IPS DF 6.9 (cell line): ENCODE results near the gene LRRC7.
"Not testable (repeated sequence)": the region's sequence is repeated elsewhere in the genome, so short reads cannot be mapped to it uniquely, and the experiment has no call there.

ENCODE experiments used
- DNase-seq: peaks from one replicate; pipeline ENCODE4 v3.0.0-alpha.2; 2013; ENCODE audit warnings: low read depth, low spot score
- H3K27ac ChIP-seq: one replicate; pipeline ENCODE4 v1.5.1; 2013; ENCODE audit warnings: low read length, control low read depth
- H3K27me3 ChIP-seq: 2 replicates; pipeline ENCODE4 v1.6.1; 2013; ENCODE audit warnings: mild to moderate bottlenecking, low read length; ENCODE audit not compliant: control insufficient read depth, insufficient read depth
- H3K36me3 ChIP-seq: 2 replicates; pipeline ENCODE4 v1.6.1; 2013; ENCODE audit warnings: low read length; ENCODE audit not compliant: control insufficient read depth, insufficient read depth
- H3K4me1 ChIP-seq: 2 replicates; pipeline ENCODE4 v1.6.1; 2013; ENCODE audit warnings: low read length; ENCODE audit not compliant: control insufficient read depth, insufficient read depth
- H3K4me3 ChIP-seq: 2 replicates; pipeline ENCODE4 v1.5.1; 2013; ENCODE audit warnings: mild to moderate bottlenecking, low read length
- H3K9me3 ChIP-seq: 2 replicates; pipeline ENCODE4 v1.6.1; 2013; ENCODE audit warnings: low read length, inconsistent platforms; ENCODE audit not compliant: control insufficient read depth, insufficient read depth
- WGBS: extraction: QIAGEN DNeasy Blood & Tissue Kit; methylation state at CpG from one replicate; pipeline ENCODE4 v1.1.7; 2013; ENCODE audit warnings: mixed read lengths, missing lambda C conversion rate; ENCODE audit not compliant: insufficient read length, insufficient coverage; 5-methylcytosine and 5-hydroxymethylcytosine counted together

LRRC7 gene

GRCh38 chr1:69717834-69718233 is 150.1 kb downstream of the LRRC7 start:
- DNase-seq, H3K36me3 ChIP-seq, H3K27ac ChIP-seq, H3K27me3 ChIP-seq, H3K9me3 ChIP-seq, H3K4me1 ChIP-seq, H3K4me3 ChIP-seq: not testable (repeated sequence)

GRCh38 chr1:69728206-69728605 is 160.5 kb downstream of the LRRC7 start:
- H3K27me3 ChIP-seq = no peaks in the 10 kb centered on the region
- H3K27ac ChIP-seq = no peak overlapping the region
- H3K4me1 ChIP-seq = no peaks in the 10 kb centered on the region
- no peaks in the 10 kb centered on the region for H3K36me3 ChIP-seq
- no CpG with 5 or more reads among the region's 1 CpG for WGBS
- no peak for DNase-seq
- H3K9me3 ChIP-seq = peaks cover 1% of the 10 kb centered on the region
- no peak overlapping the region for H3K4me3 ChIP-seq

- no peak for DNase-seq
- Histone ChIP-seq H3K4me1 (no peaks in the 10 kb centered on the region), H3K27me3 (no peaks in the 10 kb centered on the region), H3K36me3 (no peaks in the 10 kb centered on the region), H3K9me3 (peaks cover 1% of the 10 kb centered on the region), H3K4me3 (no peak overlapping the region), H3K27ac (no peak overlapping the region)
Observed at GRCh38 chr1:69733061-69733460, 165.3 kb downstream of the LRRC7 start.

- no CpG with 5 or more reads among the region's 3 CpGs for WGBS
- no peak overlapping the region for H3K27ac ChIP-seq
- peak; percentile 70 for DNase-seq
- H3K36me3 ChIP-seq = no peaks in the 10 kb centered on the region
- no peaks in the 10 kb centered on the region for H3K27me3 ChIP-seq
- no peaks in the 10 kb centered on the region for H3K9me3 ChIP-seq
- no peaks in the 10 kb centered on the region; the same call in 1 of the 2 replicates for H3K4me1 ChIP-seq
- no peak overlapping the region for H3K4me3 ChIP-seq
Observed at GRCh38 chr1:69737527-69738185, 169.9 kb downstream of the LRRC7 start.

- H3K4me1 ChIP-seq = no peaks in the 10 kb centered on the region; the same call in 1 of the 2 replicates
- DNase-seq = no peak
- H3K4me3 ChIP-seq = no peak overlapping the region
- WGBS = no CpG with 5 or more reads among the region's 4 CpGs
- H3K27me3 ChIP-seq = no peaks in the 10 kb centered on the region
- H3K9me3 ChIP-seq = no peaks in the 10 kb centered on the region
- H3K36me3 ChIP-seq = no peaks in the 10 kb centered on the region
- H3K27ac ChIP-seq = no peak overlapping the region
Observed at GRCh38 chr1:69738458-69739250, 170.9 kb downstream of the LRRC7 start.

GRCh38 chr1:69739251-69739605 is 171.5 kb downstream of the LRRC7 start:
- Histone ChIP-seq H3K36me3 (no peaks in the 10 kb centered on the region), H3K27me3 (no peaks in the 10 kb centered on the region), H3K27ac (no peak overlapping the region), H3K4me1 (no peaks in the 10 kb centered on the region; the same call in 1 of the 2 replicates), H3K4me3 (no peak overlapping the region), H3K9me3 (no peaks in the 10 kb centered on the region)
- WGBS = no CpG with 5 or more reads among the region's 1 CpG
- no peak for DNase-seq

- Histone ChIP-seq H3K9me3 (no peaks in the 10 kb centered on the region), H3K27me3 (no peaks in the 10 kb centered on the region), H3K4me1 (no peaks in the 10 kb centered on the region; the same call in 1 of the 2 replicates), H3K27ac (no peak overlapping the region), H3K36me3 (no peaks in the 10 kb centered on the region), H3K4me3 (no peak overlapping the region)
- DNase-seq = no peak
- no CpG with 5 or more reads among the region's 3 CpGs for WGBS
Observed at GRCh38 chr1:69743146-69743545, 175.4 kb downstream of the LRRC7 start.

- Histone ChIP-seq H3K27ac (no peak overlapping the region), H3K4me1 (no peaks in the 10 kb centered on the region), H3K36me3 (no peaks in the 10 kb centered on the region), H3K9me3 (no peaks in the 10 kb centered on the region), H3K4me3 (no peak overlapping the region), H3K27me3 (no peaks in the 10 kb centered on the region)
- DNase-seq = no peak
- no CpG with 5 or more reads among the region's 2 CpGs for WGBS
Observed at GRCh38 chr1:69744381-69744780, 176.7 kb downstream of the LRRC7 start.

- DNase-seq = no peak
- H3K4me1 ChIP-seq = no peaks in the 10 kb centered on the region
- H3K27ac ChIP-seq = no peak overlapping the region
- WGBS = no CpG with 5 or more reads among the region's 2 CpGs
- no peak overlapping the region for H3K4me3 ChIP-seq
- no peaks in the 10 kb centered on the region for H3K27me3 ChIP-seq
- no peaks in the 10 kb centered on the region for H3K36me3 ChIP-seq
- no peaks in the 10 kb centered on the region for H3K9me3 ChIP-seq
Observed at GRCh38 chr1:69747207-69747606, 179.5 kb downstream of the LRRC7 start.

GRCh38 chr1:69750638-69751037 is 182.9 kb downstream of the LRRC7 start:
- Histone ChIP-seq H3K4me1 (no peaks in the 10 kb centered on the region), H3K4me3 (no peak overlapping the region), H3K9me3 (no peaks in the 10 kb centered on the region), H3K27ac (no peak overlapping the region), H3K27me3 (no peaks in the 10 kb centered on the region), H3K36me3 (no peaks in the 10 kb centered on the region)
- no CpG with 5 or more reads among the region's 1 CpG for WGBS
- DNase-seq = no peak

GRCh38 chr1:69752831-69753230 is 185.1 kb downstream of the LRRC7 start:
- Histone ChIP-seq H3K4me3 (no peak overlapping the region), H3K27ac (no peak overlapping the region), H3K4me1 (no peaks in the 10 kb centered on the region), H3K27me3 (no peaks in the 10 kb centered on the region), H3K9me3 (no peaks in the 10 kb centered on the region), H3K36me3 (no peaks in the 10 kb centered on the region)
- WGBS = no CpG with 5 or more reads among the region's 2 CpGs
- no peak for DNase-seq
